ENCODE results near the gene PSMB8.

DNA sequence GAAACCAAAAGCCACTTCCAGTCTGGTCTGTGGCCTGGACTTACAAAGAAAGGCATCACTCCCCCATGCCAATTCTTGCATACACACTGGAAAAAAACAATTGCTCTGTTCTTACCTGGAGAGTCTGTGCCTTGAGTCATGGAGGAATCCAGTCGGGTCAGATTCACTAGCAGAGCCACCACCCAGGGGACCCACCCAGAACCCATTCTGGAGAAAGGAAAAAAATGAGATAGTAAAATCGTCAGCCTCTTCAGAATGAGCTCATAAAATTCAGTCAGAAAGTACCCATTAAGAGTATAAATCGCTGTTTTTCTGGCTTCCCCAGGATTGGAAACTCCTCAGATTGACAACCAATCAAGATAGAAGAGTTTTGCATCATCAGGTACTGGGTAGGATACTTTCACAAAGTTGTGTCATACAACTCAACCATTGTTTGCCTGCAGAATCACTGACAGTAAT, 27.1 kb downstream of the PSMB8 start, which contains the start of gene HLA-DOB:
- no peak for TF ChIP-seq CTCF (IDR thresholded peaks at IDR 0.05; ENCODE audit: insufficient read depth, low read length)
- TF ChIP-seq, protein P1, sequence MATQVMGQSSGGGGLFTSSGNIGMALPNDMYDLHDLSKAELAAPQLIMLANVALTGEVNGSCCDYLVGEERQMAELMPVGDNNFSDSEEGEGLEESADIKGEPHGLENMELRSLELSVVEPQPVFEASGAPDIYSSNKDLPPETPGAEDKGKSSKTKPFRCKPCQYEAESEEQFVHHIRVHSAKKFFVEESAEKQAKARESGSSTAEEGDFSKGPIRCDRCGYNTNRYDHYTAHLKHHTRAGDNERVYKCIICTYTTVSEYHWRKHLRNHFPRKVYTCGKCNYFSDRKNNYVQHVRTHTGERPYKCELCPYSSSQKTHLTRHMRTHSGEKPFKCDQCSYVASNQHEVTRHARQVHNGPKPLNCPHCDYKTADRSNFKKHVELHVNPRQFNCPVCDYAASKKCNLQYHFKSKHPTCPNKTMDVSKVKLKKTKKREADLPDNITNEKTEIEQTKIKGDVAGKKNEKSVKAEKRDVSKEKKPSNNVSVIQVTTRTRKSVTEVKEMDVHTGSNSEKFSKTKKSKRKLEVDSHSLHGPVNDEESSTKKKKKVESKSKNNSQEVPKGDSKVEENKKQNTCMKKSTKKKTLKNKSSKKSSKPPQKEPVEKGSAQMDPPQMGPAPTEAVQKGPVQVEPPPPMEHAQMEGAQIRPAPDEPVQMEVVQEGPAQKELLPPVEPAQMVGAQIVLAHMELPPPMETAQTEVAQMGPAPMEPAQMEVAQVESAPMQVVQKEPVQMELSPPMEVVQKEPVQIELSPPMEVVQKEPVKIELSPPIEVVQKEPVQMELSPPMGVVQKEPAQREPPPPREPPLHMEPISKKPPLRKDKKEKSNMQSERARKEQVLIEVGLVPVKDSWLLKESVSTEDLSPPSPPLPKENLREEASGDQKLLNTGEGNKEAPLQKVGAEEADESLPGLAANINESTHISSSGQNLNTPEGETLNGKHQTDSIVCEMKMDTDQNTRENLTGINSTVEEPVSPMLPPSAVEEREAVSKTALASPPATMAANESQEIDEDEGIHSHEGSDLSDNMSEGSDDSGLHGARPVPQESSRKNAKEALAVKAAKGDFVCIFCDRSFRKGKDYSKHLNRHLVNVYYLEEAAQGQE (IDR thresholded peaks at IDR 0.05; ENCODE audit: insufficient replicate concordance, low read depth): no peak
- TF ChIP-seq POLR2AphosphoS5 (IDR thresholded peaks at IDR 0.05; ENCODE audit: low read depth): no peak
- TF ChIP-seq GABPA (IDR thresholded peaks at IDR 0.05; ENCODE audit: low read depth): no peak
- TF ChIP-seq SPI1 (IDR thresholded peaks at IDR 0.05; ENCODE audit: borderline replicate concordance, low read depth): no peak

All from HL-60 (cell line).